Measurements from ENCODE around the gene USP10. TPM values are rescaled to one million over a fixed set of nuclear protein-coding genes. Genes with fewer than 3 reads are reported as not detected.
A peak's percentile ranks its signal among the peaks of the same experiment; 100 is the strongest.
"Not testable (repeated sequence)": the region's sequence is repeated elsewhere in the genome, so short reads cannot be mapped to it uniquely, and the experiment has no call there.

The USP10 gene
- total RNA-seq, 8 experiments from 2014 or later, result 42.0 to 102 (median 76.2) TPM

DNA sequence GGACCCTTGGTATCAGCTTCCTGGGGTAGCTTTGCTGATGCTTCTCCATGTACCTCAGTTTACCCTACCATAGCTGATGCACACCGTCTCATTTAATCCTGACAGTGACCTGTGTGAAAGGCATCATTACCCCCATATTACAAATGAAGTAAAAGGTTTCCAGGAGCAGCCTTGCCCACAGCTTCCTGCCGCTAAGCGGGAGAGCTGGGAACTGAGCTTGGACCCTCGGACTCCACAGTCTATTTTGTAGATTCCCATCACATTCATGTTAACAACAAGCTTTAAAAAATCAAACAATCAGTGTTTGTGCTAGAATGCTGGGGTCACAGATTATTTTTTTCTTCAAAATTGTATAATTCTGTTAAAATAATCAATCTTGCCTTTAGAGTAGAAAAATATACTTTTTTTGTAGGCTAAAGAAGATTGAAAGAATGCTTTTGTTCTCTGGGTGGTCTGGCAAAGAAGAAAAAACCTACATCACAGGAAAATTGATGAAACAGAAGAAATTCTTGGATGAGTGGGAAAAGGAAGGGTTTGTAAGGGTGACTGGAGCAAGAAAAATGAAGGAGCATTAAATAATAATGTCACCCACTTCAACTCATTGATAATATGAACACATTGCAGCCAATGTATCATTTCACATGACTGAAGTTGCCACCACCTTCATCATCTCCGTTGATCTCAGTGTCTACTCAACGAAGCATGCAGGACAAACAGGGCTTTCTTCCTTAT lies 9.5 kb upstream of the USP10 start:
- Histone ChIP-seq H3K4me1 (replicated peaks in 1 of 2) (no peaks in the 10 kb centered on the region), H3K4me3 (no peak overlapping the region), H3K27ac (no peak overlapping the region)
- WGBS, 10 experiments, result 33 to 100% (median 85%) methylated on average over 1 to 6 of the region's 6 CpGs; no CpG with 5 or more reads in 2 of the 10 experiments
- ATAC-seq (replicated peaks in 6 of 8), result no peak
- in situ Hi-C loops (cut with MboI; ENCODE audit: low pct_unique_long_range_greater_than_20kb in 2 of 9, low sequenced_read_pairs in 9 of 9, unreplicated experiment in 9 of 9), result no loop called here

GRCh38 chr16:84692451-84693214 lies 7.2 kb upstream of the USP10 start:
- ATAC-seq (replicated peaks in 6 of 8), result no peak
- 40 to 93% (median 69%) methylated on average over 1 to 6 of the region's 6 CpGs for WGBS, 10 experiments
- Histone ChIP-seq H3K4me1 (replicated peaks in 1 of 2) (no peaks in the 10 kb centered on the region), H3K27ac (no peak overlapping the region), H3K4me3 (no peak overlapping the region)
- in situ Hi-C loops (cut with MboI; ENCODE audit: low pct_unique_long_range_greater_than_20kb in 2 of 9, low sequenced_read_pairs in 9 of 9, unreplicated experiment in 9 of 9), result no loop called here

DNA sequence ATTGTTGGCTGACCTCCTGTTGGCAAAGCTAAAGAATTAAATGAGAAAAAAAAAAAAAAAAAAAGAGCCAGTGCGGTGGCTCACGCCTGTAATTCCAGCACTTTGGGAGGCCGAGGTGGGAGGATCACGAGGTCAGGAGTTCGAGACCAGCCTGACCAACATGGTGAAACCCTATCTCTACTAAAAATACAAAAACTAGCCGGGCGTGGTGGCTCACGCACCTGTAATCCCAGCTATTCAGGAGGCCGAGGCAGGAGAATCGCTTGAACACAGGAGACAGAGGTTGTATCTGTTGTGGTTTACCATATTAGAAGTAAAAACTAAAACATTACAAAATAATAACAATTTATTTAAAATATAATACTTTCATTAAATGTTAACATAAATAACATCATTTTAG lies 5.9 kb upstream of the USP10 start:
- in situ Hi-C loops (cut with MboI; ENCODE audit: low pct_unique_long_range_greater_than_20kb in 2 of 9, low sequenced_read_pairs in 9 of 9, unreplicated experiment in 9 of 9); H3K4me3 ChIP-seq: not testable (repeated sequence)

DNA sequence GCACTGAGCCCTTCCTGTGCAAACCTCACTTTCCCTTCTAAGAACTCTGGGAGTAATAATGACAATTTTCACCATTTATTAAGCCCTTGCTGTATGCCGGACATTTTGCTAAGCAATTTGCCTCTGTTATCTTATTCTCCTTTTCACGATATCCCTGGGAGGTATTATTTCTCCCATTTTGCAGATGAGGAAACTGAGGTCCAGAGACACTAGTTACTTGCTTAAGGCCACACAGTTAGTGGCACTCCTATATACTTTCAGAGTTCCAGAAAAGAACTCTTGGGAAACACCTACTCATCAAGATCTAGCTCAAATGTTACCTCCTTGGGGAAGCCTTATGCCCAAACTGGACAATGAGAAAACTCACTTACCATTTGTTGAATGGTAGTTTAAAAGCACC lies 4.8 kb upstream of the USP10 start:
- no peak for ATAC-seq (replicated peaks in 6 of 8)
- 83 to 100% (median 100%) methylated on average over 1 to 2 of the region's 2 CpGs; no CpG with 5 or more reads in 1 of the 10 experiments for WGBS, 10 experiments
- in situ Hi-C loops (cut with MboI; ENCODE audit: low pct_unique_long_range_greater_than_20kb in 2 of 9, low sequenced_read_pairs in 9 of 9, unreplicated experiment in 9 of 9), result no loop called here
- no peak overlapping the region for H3K4me3 ChIP-seq
- H3K27ac ChIP-seq, result no peak overlapping the region
- peaks cover 3 to 4% of the 10 kb centered on the region in 2 donors for H3K4me1 ChIP-seq (replicated peaks in 1 of 2)

More for the DNA sequence above, 5.9 kb upstream of the USP10 start:
- not testable (repeated sequence) for ATAC-seq (replicated peaks in 6 of 8); H3K27ac ChIP-seq; H3K4me1 ChIP-seq (replicated peaks in 1 of 2)
- 83 to 100% (median 95%) methylated on average over 1 to 10 of the region's 10 CpGs; no CpG with 5 or more reads in 2 of the 10 experiments for WGBS, 10 experiments

GRCh38 chr16:84699147-84699711 lies 571 bp upstream of the USP10 start:
- peaks cover 17 to 28% of the 10 kb centered on the region in 2 donors for H3K4me1 ChIP-seq (replicated peaks in 1 of 2)
- H3K27ac ChIP-seq, result peak overlapping the region; percentile 18 to 95
- in situ Hi-C loops (cut with MboI; ENCODE audit: low pct_unique_long_range_greater_than_20kb in 2 of 9, low sequenced_read_pairs in 9 of 9, unreplicated experiment in 9 of 9), result no loop called here
- WGBS, 10 experiments, result 0 to 90% (median 41%) methylated on average over 2 to 21 of the region's 29 CpGs; no CpG with 5 or more reads in 1 of the 10 experiments
- peak in 3 of 8 experiments; percentile 31 to 39 (median 32) for ATAC-seq (replicated peaks in 6 of 8)
- H3K4me3 ChIP-seq, result peak overlapping the region; percentile 63 to 96 (median 91)

GRCh38 chr16:84700446-84701300 lies 873 bp downstream of the USP10 start:
- 0 to 19% (median 2%) methylated on average over 4 to 11 of the region's 28 CpGs; no CpG with 5 or more reads in 1 of the 10 experiments for WGBS, 10 experiments
- H3K27ac ChIP-seq, result peak overlapping the region; percentile 89 to 95
- peaks cover 23 to 35% of the 10 kb centered on the region in 2 donors for H3K4me1 ChIP-seq (replicated peaks in 1 of 2)
- in situ Hi-C loops (cut with MboI; ENCODE audit: low pct_unique_long_range_greater_than_20kb in 2 of 9, low sequenced_read_pairs in 9 of 9, unreplicated experiment in 9 of 9), result loop anchor here in 3 of 9 experiments (25.0 kb wide), 1 partner anchor 188 kb away; the partner anchor contains the start of gene MEAK7 (in 3 of the 3)
- ATAC-seq (replicated peaks in 6 of 8), result peak in 5 of 8 experiments; percentile 4 to 21 (median 9)
- peak overlapping the region; percentile 63 to 96 (median 91) for H3K4me3 ChIP-seq

DNA sequence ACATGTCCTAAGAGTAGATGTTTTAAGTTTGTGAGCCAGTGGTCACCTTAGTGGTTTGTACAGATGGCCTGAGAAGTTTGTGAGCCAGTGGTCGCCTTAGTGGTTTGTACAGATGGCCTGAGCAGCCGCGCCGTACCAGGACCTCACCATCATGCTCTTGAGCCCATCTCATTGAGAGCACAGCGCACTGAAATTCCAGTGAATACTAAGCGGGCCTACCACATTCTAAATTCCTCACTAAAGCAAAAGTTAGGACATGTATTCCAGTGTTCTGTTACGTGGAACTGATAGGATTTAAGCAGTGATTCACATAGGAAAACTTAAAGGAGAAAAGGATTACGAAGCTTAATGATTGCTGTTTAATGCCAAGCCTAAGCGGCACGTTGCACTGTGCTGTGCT lies 3.9 kb downstream of the USP10 start:
- 84 to 100% (median 91%) methylated on average over 2 to 9 of the region's 10 CpGs for WGBS, 10 experiments
- Histone ChIP-seq H3K4me1 (replicated peaks in 1 of 2) (peaks cover 23 to 35% of the 10 kb centered on the region in 2 donors), H3K27ac (no peak overlapping the region), H3K4me3 (no peak overlapping the region)
- no peak for ATAC-seq (replicated peaks in 6 of 8)
- in situ Hi-C loops (cut with MboI; ENCODE audit: low pct_unique_long_range_greater_than_20kb in 2 of 9, low sequenced_read_pairs in 9 of 9, unreplicated experiment in 9 of 9), result loop anchor here in 3 of 9 experiments (25.0 kb wide), 1 partner anchor 191 kb away; the partner anchor contains the start of gene MEAK7 (in 3 of the 3)

GRCh38 chr16:84704253-84704652 lies 4.5 kb downstream of the USP10 start:
- no peak for ATAC-seq (replicated peaks in 6 of 8)
- WGBS, 10 experiments, result 0 to 100% (median 70%) methylated on average over 1 to 2 of the region's 2 CpGs; no CpG with 5 or more reads in 3 of the 10 experiments
- in situ Hi-C loops (cut with MboI; ENCODE audit: low pct_unique_long_range_greater_than_20kb in 2 of 9, low sequenced_read_pairs in 9 of 9, unreplicated experiment in 9 of 9), result loop anchor here in 3 of 9 experiments (25.0 kb wide), 1 partner anchor 192 kb away; the partner anchor contains the start of gene MEAK7 (in 3 of the 3)
- H3K27ac ChIP-seq, result no peak overlapping the region
- no peak overlapping the region for H3K4me3 ChIP-seq
- peaks cover 19 to 32% of the 10 kb centered on the region in 2 donors for H3K4me1 ChIP-seq (replicated peaks in 1 of 2)

- no peak for ATAC-seq (replicated peaks in 6 of 8)
- Histone ChIP-seq H3K27ac (no peak overlapping the region), H3K4me1 (replicated peaks in 1 of 2) (peaks cover 17 to 24% of the 10 kb centered on the region in 2 donors), H3K4me3 (no peak overlapping the region)
- in situ Hi-C loops (cut with MboI; ENCODE audit: low pct_unique_long_range_greater_than_20kb in 2 of 9, low sequenced_read_pairs in 9 of 9, unreplicated experiment in 9 of 9), result loop anchor here in 3 of 9 experiments (25.0 kb wide), 1 partner anchor 195 kb away; the partner anchor contains the start of gene MEAK7 (in 3 of the 3)
- WGBS, 10 experiments, result 75 to 100% (median 100%) methylated on average over 1 of the region's 1 CpG; no CpG with 5 or more reads in 4 of the 10 experiments
Observed at GRCh38 chr16:84706856-84707255, 7.1 kb downstream of the USP10 start.

- Histone ChIP-seq H3K4me1 (replicated peaks in 1 of 2) (peaks cover 2 to 3% of the 10 kb centered on the region in 2 donors), H3K4me3 (no peak overlapping the region), H3K27ac (no peak overlapping the region)
- 60 to 100% (median 91%) methylated on average over 2 to 9 of the region's 10 CpGs; no CpG with 5 or more reads in 1 of the 10 experiments for WGBS, 10 experiments
- in situ Hi-C loops (cut with MboI; ENCODE audit: low pct_unique_long_range_greater_than_20kb in 2 of 9, low sequenced_read_pairs in 9 of 9, unreplicated experiment in 9 of 9), result loop anchor here in 3 of 9 experiments (25.0 kb wide), 1 partner anchor 197 kb away; the partner anchor contains the start of gene MEAK7 (in 3 of the 3)
- no peak for ATAC-seq (replicated peaks in 6 of 8)
Observed at GRCh38 chr16:84709609-84710008, 9.8 kb downstream of the USP10 start.

GRCh38 chr16:84710686-84711085 lies 10.9 kb downstream of the USP10 start:
- no peaks in the 10 kb centered on the region for H3K4me1 ChIP-seq (replicated peaks in 1 of 2)
- in situ Hi-C loops (cut with MboI; ENCODE audit: low pct_unique_long_range_greater_than_20kb in 2 of 9, low sequenced_read_pairs in 9 of 9, unreplicated experiment in 9 of 9), result loop anchor here in 3 of 9 experiments (25.0 kb wide), 1 partner anchor 198 kb away; the partner anchor contains the start of gene MEAK7 (in 3 of the 3)

More at GRCh38 chr16:84710686-84711085, 10.9 kb downstream of the USP10 start:
- no peak for ATAC-seq (replicated peaks in 6 of 8)
- 76 to 98% (median 81%) methylated on average over 3 to 11 of the region's 11 CpGs; no CpG with 5 or more reads in 2 of the 10 experiments for WGBS, 10 experiments
- Histone ChIP-seq H3K27ac (no peak overlapping the region), H3K4me3 (no peak overlapping the region)
